GM12891 (cell line): ENCODE measurements around the gene RSPH10B2.
"Not testable (repeated sequence)": the region's sequence is repeated elsewhere in the genome, so short reads cannot be mapped to it uniquely, and the experiment has no call there.

Source experiments
- DNase-seq: peaks from one replicate; pipeline ENCODE4 v3.0.0; 2011; ENCODE audit warnings: low spot score; ENCODE audit not compliant: insufficient read length
- FAIRE-seq: peaks from 2 replicates; lab custom pipeline; 2011; peaks lifted over from hg19 to GRCh38; lab: Jason Lieb, UNC

RSPH10B2 gene

GRCh38 chr7:6845971-6846449 is 92.1 kb downstream of the RSPH10B2 start:
- DNase-seq, FAIRE-seq: not testable (repeated sequence)

GRCh38 chr7:6847751-6848150 is 93.8 kb downstream of the RSPH10B2 start:
- DNase-seq, FAIRE-seq: not testable (repeated sequence)
